Esophagus squamous epithelium (tissue), 4 donors: ENCODE results near the gene MRPS34.

Experiments
- CTCF ChIP-seq, 6 experiments: fragments of 450-650 bp in 4 of 6; fragments of 200-600 bp in 2 of 6; sonication (generic) in 2 of 6; IDR thresholded peaks; one replicate each; pipeline ENCODE4 v1.5.1; 2016 to 2019; ENCODE audit warnings: antibody characterized with exemption in 6 of 6, mild to moderate bottlenecking in 4 of 6, moderate library complexity in 4 of 6
- POLR2A ChIP-seq, 4 donors: fragments of 450-650 bp; IDR thresholded peaks; one replicate each; pipeline ENCODE4 v1.6.1; 2017; ENCODE audit warnings: antibody characterized with exemption in 4 of 4, mild to moderate bottlenecking in 4 of 4, moderate library complexity in 3 of 4

DNA sequence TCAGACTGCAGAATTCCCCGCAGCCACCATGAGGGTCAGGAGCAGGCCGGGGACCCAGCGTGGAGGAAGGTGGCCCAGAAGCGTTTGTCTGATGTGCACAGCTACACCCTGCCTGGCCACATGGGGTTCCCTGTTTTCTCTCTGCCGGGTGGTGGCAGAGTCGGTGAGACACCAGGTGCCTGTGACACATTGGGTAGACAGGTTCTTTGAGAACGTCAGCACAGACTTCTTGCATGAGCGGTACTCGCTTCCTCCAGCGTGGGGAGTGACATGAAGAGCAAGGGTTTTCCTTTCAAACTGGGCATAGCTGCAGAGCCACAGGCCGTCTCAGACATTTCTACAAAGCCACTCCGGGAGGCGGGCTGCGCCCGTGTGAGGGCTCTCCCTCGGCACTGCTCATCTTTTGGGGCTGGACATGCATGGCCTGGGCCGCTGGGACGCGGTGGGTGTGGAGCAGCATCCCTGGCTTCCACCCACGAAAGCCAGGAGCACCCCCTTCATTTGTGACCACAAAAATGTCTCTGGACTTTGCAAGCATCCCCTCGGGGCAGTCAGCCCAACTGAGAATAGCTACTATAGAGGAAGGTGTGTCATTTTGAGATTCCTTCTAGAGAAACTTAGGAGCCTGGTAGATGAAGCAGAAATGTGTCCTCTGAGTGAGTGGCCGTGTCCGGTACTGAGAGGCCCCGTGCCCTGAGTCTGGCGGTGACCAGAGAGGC lies 27.6 kb downstream of the MRPS34 start:
- TF ChIP-seq CTCF (IDR thresholded peaks at IDR 0.05) = no peak
- no peak for TF ChIP-seq POLR2A (IDR thresholded peaks at IDR 0.05)
